COR-L47 (cell line): ENCODE data around the gene COL6A6.
"Not testable (repeated sequence)": the region's sequence is repeated elsewhere in the genome, so short reads cannot be mapped to it uniquely, and the experiment has no call there.

Source experiments
- DNase-seq: peaks from one replicate; lab custom pipeline; 2025; lab: John Stamatoyannopoulos, UW

Gene COL6A6

GRCh38 chr3:130537673-130538304 is 20.8 kb downstream of the COL6A6 start:
- no peak for DNase-seq

- peak; percentile 48 for DNase-seq
These were observed 22.0 kb downstream of the COL6A6 start for GRCh38 chr3:130539005-130539404.

- DNase-seq = no peak
These were observed 26.3 kb downstream of the COL6A6 start for GRCh38 chr3:130543322-130543721.

GRCh38 chr3:130546920-130547679 is 30.1 kb downstream of the COL6A6 start:
- no peak for DNase-seq

- DNase-seq = not testable (repeated sequence)
These were observed 30.7 kb downstream of the COL6A6 start for GRCh38 chr3:130547680-130548065.

GRCh38 chr3:130548356-130548755 is 31.4 kb downstream of the COL6A6 start:
- DNase-seq = no peak

GRCh38 chr3:130557336-130558035 is 40.5 kb downstream of the COL6A6 start:
- no peak for DNase-seq

- DNase-seq = no peak
These were observed 41.4 kb downstream of the COL6A6 start for GRCh38 chr3:130558366-130558765.

- DNase-seq = no peak
These were observed 48.2 kb downstream of the COL6A6 start for GRCh38 chr3:130565224-130565623.
